Tibial nerve (tissue), 4 donors: Measurements from ENCODE around the gene PCSK6. TPM values are rescaled to one million over a fixed set of nuclear protein-coding genes. Genes with fewer than 3 reads are reported as not detected.

Experiments
- DNase-seq, 2 donors: peaks; one replicate each; pipeline ENCODE4 v3.0.0-alpha.2; 2019; ENCODE audit warnings: low spot score in 2 of 2
- H3K27ac ChIP-seq, 4 donors: fragments of 200-600 bp; sonication (generic) in 3 of 4; one replicate each; pipeline ENCODE4 v1.5.1; 2017 to 2019; ENCODE audit warnings: mild to moderate bottlenecking in 1 of 4
- H3K27me3 ChIP-seq, 2 donors: fragments of 200-600 bp; sonication (generic) in 1 of 2; one replicate each; pipeline versions ENCODE4 v1.5.1 to v1.6.0; 2017 to 2019
- H3K36me3 ChIP-seq, 3 donors: fragments of 200-600 bp; sonication (generic); one replicate each; pipeline ENCODE4 v1.5.1; 2018 to 2019
- H3K4me1 ChIP-seq, 4 donors: fragments of 200-600 bp; sonication (generic) in 3 of 4; one replicate each; pipeline ENCODE4 v1.5.1; 2017 to 2019
- H3K4me3 ChIP-seq, 4 donors: fragments of 200-600 bp; sonication (generic) in 3 of 4; one replicate each; pipeline ENCODE4 v1.5.1; 2017 to 2019; ENCODE audit warnings: mild to moderate bottlenecking in 1 of 4, moderate library complexity in 1 of 4
- H3K9me3 ChIP-seq, 4 donors: fragments of 200-600 bp; sonication (generic) in 3 of 4; one replicate each; pipeline ENCODE4 v1.5.1; 2017 to 2019
- EP300 ChIP-seq, 2 donors: sonication (generic); formaldehyde crosslinking; IDR thresholded peaks; one replicate each; pipeline ENCODE4 v1.6.1; 2017; ENCODE audit warnings: antibody characterized with exemption in 2 of 2, mild to moderate bottlenecking in 1 of 2
- POLR2A ChIP-seq, 2 donors: fragments of 450-650 bp; IDR thresholded peaks; one replicate each; pipeline ENCODE4 v1.6.1; 2017; ENCODE audit warnings: antibody characterized with exemption in 2 of 2, mild to moderate bottlenecking in 2 of 2, moderate library complexity in 2 of 2
- WGBS, 2 donors: methylation state at CpG; one replicate each; pipeline ENCODE4 v1.1.5; 2018; 5-methylcytosine and 5-hydroxymethylcytosine counted together
- total RNA-seq, 4 donors: library from RNA; depleted of rRNA; stranded (reverse); fragments of >200 nt; gene quantifications; one replicate each; pipeline ENCODE4 v1.1.0, GENCODE V29; 2016
- TF ChIP-seq, protein P1 (sequence below), 5 experiments: fragments of 200-600 bp in 3 of 5; fragments of 450-650 bp in 2 of 5; sonication (generic) in 3 of 5; IDR thresholded peaks; one replicate each; pipeline ENCODE4 v1.5.1; 2016 to 2019; ENCODE audit warnings: antibody characterized with exemption in 5 of 5, mild to moderate bottlenecking in 3 of 5, moderate library complexity in 2 of 5

Gene PCSK6
- total RNA-seq, 4 donors from 2014 or later, result 8.5 to 27.0 (median 13.2) TPM

DNA sequence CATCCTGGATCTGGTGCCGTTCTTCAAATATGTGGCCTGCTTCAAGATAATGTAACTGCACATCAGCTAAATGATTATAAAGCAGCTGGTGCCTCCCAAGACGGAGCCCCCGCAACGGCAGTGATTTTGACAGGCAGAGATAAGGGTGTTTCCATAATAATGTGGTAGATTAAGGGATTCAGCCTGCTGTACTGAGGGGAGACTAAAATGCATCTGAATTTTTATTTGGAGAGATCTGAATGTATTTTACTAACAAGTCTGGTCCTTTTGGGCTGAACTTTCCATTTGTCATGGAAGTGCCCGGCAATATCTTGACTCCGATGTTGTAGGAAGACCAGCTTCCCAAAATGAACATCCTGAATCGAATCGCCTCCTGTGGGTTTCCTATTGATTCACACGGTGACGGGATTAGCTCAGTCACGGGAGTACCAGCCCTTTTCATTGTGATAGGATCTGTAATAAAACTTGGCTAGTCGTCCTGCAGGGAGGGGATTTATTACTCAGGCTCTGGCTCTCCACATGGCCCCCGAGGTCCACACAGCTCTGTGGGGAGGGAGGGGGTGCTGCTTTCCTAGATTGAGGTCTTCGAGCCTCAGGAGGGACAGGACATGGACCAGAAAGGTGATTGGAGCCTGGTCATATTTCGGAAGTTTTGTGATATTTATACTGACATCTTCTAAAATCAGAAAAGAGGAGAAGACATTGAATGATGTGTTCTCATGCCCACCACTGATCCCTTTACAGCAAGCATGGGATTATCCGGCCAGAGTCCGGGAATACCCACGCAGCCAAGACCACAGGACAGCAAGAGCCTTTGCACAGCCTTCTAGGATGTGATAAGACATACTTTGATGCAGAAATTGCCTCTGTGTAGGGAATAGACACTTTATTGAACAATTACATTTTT is 2.5 kb upstream of the PCSK6 start:
- DNase-seq, result no peak
- TF ChIP-seq POLR2A (IDR thresholded peaks at IDR 0.05) (no peak), EP300 (IDR thresholded peaks at IDR 0.05) (no peak)
- TF ChIP-seq, protein P1, sequence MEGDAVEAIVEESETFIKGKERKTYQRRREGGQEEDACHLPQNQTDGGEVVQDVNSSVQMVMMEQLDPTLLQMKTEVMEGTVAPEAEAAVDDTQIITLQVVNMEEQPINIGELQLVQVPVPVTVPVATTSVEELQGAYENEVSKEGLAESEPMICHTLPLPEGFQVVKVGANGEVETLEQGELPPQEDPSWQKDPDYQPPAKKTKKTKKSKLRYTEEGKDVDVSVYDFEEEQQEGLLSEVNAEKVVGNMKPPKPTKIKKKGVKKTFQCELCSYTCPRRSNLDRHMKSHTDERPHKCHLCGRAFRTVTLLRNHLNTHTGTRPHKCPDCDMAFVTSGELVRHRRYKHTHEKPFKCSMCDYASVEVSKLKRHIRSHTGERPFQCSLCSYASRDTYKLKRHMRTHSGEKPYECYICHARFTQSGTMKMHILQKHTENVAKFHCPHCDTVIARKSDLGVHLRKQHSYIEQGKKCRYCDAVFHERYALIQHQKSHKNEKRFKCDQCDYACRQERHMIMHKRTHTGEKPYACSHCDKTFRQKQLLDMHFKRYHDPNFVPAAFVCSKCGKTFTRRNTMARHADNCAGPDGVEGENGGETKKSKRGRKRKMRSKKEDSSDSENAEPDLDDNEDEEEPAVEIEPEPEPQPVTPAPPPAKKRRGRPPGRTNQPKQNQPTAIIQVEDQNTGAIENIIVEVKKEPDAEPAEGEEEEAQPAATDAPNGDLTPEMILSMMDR (IDR thresholded peaks at IDR 0.05), result no peak
- no peaks in the 10 kb centered on the region for H3K36me3 ChIP-seq
- peaks cover 0 to 66% of the 10 kb centered on the region in 2 donors for H3K27me3 ChIP-seq
- H3K27ac ChIP-seq, result no peak overlapping the region
- H3K4me3 ChIP-seq, result no peak overlapping the region
- WGBS, 2 donors, result 64 to 71% methylated on average over 18 of the region's 18 CpGs
- H3K4me1 ChIP-seq, result peaks cover 0 to 19% (median 0%) of the 10 kb centered on the region in 4 donors
- H3K9me3 ChIP-seq, result no peaks in the 10 kb centered on the region

DNA sequence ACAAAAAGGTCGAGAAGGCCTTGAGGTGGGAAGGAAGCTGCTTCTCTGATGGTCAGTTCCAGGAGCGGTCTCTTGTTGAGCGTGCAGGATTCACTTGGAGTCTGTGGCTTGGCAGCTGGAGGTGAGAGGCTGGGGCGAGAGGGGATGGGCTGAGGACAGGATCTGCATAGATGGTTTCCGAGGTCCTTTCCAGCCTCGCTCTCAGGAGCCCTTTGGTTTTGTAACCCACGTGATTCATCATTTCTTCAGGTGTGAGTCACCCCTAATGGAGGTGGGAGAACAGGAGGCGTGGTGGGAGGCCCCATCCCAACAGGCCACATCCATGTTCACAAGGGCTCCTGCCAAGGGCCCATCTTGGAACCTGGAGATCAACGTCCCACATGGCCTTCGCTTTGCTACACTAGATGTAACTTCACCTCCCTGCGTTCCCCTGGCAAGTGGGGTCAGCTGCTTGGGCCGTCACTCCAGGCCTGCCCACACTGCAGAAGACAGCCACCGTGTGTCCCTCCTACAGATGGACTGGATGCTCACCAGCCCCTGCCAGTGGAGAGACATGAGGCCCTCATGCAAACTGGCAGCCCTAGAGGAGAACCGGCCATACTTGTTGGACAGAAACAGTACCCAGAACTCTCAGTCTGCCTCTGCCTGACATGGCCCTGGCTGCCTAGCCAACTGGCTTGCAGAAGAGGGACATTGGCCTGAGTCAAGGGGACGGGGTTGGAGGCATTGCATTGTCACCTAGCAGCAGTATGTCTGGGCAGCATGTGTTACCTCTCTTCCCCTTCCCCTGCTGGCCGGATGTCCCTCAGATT is 1.6 kb upstream of the PCSK6 start:
- Histone ChIP-seq H3K4me3 (no peak overlapping the region), H3K27me3 (peaks cover 0 to 60% of the 10 kb centered on the region in 2 donors), H3K27ac (no peak overlapping the region), H3K9me3 (no peaks in the 10 kb centered on the region), H3K4me1 (peaks cover 0 to 13% (median 0%) of the 10 kb centered on the region in 4 donors), H3K36me3 (no peaks in the 10 kb centered on the region)
- no peak for DNase-seq
- 89% methylated on average over 16 of the region's 16 CpGs for WGBS, 2 donors
- TF ChIP-seq EP300 (IDR thresholded peaks at IDR 0.05) (no peak), POLR2A (IDR thresholded peaks at IDR 0.05) (no peak)
- TF ChIP-seq, protein P1 (IDR thresholded peaks at IDR 0.05), result no peak

DNA sequence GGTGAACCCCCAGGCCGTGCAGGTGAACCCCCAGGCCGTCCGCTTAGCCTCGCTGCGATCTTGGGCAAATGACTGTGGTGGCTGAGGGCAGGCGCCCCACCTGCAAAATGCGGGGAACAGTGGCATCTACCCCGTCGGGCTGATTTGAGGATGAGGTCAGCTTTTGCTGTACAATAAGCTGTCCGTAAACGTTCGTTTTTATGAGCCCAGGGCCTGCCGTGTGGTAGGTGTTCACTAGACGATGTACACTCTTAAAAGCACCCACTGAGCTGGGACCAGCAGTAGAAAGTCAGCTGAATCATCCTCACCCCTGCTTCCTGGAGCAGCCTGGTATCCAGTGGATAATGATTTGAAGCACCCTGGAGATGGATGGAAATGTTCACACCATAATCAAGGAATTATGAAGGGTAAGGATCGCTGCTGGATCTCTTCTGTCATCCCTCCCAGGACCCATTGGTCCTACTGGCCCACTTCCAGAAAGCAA is 943 bp upstream of the PCSK6 start:
- Histone ChIP-seq H3K36me3 (no peaks in the 10 kb centered on the region), H3K4me1 (peaks cover 0 to 10% (median 0%) of the 10 kb centered on the region in 4 donors), H3K4me3 (no peak overlapping the region), H3K27me3 (peaks cover 0 to 54% of the 10 kb centered on the region in 2 donors), H3K27ac (no peak overlapping the region), H3K9me3 (no peaks in the 10 kb centered on the region)
- TF ChIP-seq EP300 (IDR thresholded peaks at IDR 0.05), result no peak
- TF ChIP-seq, protein P1 (IDR thresholded peaks at IDR 0.05), result no peak
- no peak for TF ChIP-seq POLR2A (IDR thresholded peaks at IDR 0.05)
- 91% methylated on average over 14 to 15 of the region's 15 CpGs for WGBS, 2 donors
- no peak for DNase-seq

DNA sequence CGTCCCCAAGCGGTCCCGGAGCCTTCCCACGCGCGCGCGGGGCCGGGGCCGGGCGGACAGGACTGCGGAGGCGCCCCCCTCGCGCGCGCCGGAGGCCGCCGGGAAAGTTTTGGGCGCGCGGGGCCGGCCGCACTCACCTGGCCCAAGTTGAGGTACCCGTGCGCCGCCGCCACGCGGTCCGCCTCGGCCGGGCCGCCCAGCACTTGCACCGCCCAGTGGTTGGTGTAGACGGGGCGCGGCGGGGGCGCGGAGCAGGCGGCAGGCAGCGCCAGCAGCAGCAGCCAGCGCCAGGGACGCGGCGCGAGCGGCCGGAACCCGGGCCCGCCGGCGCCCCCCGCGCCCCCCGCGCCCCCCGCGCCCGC is 289 bp downstream of the PCSK6 start:
- no peak for TF ChIP-seq EP300 (IDR thresholded peaks at IDR 0.05)
- TF ChIP-seq, protein P1 (IDR thresholded peaks at IDR 0.05), result peak in 1 of 5 experiments; percentile 27
- TF ChIP-seq POLR2A (IDR thresholded peaks at IDR 0.05), result no peak
- DNase-seq, result no peak
- WGBS, 2 donors, result 0% methylated on average over 11 of the region's 62 CpGs; no CpG with 5 or more reads in 1 of the 2 donors
- Histone ChIP-seq H3K36me3 (no peaks in the 10 kb centered on the region), H3K4me1 (peaks cover 0 to 10% (median 0%) of the 10 kb centered on the region in 4 donors), H3K9me3 (no peaks in the 10 kb centered on the region), H3K27ac (no peak overlapping the region), H3K4me3 (peak overlapping the region in 1 of 4 donors; percentile 50), H3K27me3 (peaks cover 0 to 41% of the 10 kb centered on the region in 2 donors)
